Mammary epithelial cell (primary cell): ENCODE measurements around the gene PLXNA2.

Experiments
- EZH2 ChIP-seq: IDR thresholded peaks from 2 replicates; pipeline ENCODE4 v1.6.1; 2012; ENCODE audit warnings: low read length, inconsistent platforms, borderline replicate concordance
- TF ChIP-seq, protein P1 (sequence below), 2 donors: IDR thresholded peaks in 1 of 2; conservative IDR thresholded peaks in 1 of 2; 2 replicates each; pipeline ENCODE4 v1.5.1; 2011 to 2012; ENCODE audit warnings: inconsistent platforms in 2 of 2, low read length in 2 of 2, mild to moderate bottlenecking in 2 of 2, control low read depth in 1 of 2, low read depth in 1 of 2; ENCODE audit not compliant: insufficient read depth in 1 of 2; ENCODE audit errors: extremely low read depth in 1 of 2

DNA sequence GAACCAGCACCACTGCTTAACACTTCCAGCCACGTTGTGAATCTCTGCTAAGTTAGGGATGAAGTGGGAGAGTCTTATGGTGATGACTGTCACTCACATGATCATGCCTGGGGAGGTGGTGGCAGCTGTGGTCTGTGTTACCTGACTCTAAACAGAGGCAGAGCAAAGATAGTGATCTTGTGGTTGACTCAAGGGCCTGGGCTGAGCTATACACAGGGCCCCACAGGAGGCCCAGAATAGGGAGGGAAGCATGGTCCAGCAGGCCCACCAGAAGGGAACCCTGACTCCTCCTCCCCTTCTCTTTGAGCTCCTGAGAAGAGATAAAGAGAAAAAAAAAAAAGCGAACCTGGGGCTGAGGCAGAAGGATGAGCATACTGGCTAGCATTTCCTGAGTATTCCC lies 55.0 kb downstream of the PLXNA2 start:
- TF ChIP-seq EZH2, result no peak
- TF ChIP-seq, protein P1, sequence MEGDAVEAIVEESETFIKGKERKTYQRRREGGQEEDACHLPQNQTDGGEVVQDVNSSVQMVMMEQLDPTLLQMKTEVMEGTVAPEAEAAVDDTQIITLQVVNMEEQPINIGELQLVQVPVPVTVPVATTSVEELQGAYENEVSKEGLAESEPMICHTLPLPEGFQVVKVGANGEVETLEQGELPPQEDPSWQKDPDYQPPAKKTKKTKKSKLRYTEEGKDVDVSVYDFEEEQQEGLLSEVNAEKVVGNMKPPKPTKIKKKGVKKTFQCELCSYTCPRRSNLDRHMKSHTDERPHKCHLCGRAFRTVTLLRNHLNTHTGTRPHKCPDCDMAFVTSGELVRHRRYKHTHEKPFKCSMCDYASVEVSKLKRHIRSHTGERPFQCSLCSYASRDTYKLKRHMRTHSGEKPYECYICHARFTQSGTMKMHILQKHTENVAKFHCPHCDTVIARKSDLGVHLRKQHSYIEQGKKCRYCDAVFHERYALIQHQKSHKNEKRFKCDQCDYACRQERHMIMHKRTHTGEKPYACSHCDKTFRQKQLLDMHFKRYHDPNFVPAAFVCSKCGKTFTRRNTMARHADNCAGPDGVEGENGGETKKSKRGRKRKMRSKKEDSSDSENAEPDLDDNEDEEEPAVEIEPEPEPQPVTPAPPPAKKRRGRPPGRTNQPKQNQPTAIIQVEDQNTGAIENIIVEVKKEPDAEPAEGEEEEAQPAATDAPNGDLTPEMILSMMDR (conservative IDR thresholded peaks at IDR 0.05 in 1 of 2, IDR thresholded peaks at IDR 0.05 in 1 of 2; ENCODE audit: extremely low read depth in 1 of 2, insufficient read depth in 1 of 2, low read depth in 1 of 2, low read length in 2 of 2), result no peak
